Activated CD4-positive, alpha-beta T cell treated with anti-CD3 and anti-CD28 coated beads for 1 hour (primary cell): ENCODE measurements around the gene ABCB1.

Experiments used
- DNase-seq: peaks from one replicate; pipeline ENCODE4 v3.0.0-alpha.2; 2020

Gene ABCB1

GRCh38 chr7:87600130-87601124, at the start of gene ABCB1:
Gene ABCB1, minus strand, starts transcription at chr7:87600884. Its CDS starts 700 bp downstream, at chr7:87600184.
- peak; percentile 17 for DNase-seq

DNA sequence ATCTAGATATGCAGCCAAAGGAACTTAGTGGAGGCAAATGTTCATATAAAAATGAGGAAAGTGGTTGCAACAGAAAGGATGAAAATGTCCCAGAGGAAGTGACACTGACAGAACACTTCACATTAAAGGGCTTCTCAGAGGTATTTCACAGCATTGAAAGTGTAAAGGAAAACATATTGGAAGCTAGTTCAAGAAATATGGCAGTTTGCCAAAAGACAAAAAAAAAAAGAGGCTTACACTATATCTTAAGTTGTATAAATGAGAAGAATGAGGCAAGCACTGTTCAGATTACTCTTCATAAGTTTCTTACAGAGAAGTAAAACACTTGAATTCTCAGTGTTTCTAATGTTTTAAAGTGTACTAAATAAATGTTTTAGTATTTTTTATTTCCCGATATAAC, 47.6 kb upstream of the ABCB1 start:
- DNase-seq = no peak

GRCh38 chr7:87645446-87645845, 44.8 kb upstream of the ABCB1 start:
- DNase-seq = no peak

DNA sequence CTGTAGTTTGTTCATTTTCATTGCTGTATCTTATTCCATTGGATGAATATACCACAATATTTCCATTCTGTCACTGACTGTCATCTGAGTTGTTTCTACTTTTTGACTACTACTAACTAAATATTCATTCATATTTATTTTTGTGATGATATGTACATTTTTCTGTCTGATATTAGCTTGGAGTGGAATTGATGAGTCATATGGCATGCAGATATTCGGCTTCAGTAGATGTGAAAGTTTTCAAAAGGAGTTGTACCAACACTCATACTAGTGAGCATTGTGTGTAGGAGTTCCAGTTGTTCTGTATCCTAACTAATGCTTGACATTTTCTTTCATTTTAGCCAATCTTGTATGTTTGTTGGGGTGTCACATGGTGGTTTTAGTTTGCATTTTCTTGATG, 35.2 kb upstream of the ABCB1 start:
- DNase-seq = no peak

DNA sequence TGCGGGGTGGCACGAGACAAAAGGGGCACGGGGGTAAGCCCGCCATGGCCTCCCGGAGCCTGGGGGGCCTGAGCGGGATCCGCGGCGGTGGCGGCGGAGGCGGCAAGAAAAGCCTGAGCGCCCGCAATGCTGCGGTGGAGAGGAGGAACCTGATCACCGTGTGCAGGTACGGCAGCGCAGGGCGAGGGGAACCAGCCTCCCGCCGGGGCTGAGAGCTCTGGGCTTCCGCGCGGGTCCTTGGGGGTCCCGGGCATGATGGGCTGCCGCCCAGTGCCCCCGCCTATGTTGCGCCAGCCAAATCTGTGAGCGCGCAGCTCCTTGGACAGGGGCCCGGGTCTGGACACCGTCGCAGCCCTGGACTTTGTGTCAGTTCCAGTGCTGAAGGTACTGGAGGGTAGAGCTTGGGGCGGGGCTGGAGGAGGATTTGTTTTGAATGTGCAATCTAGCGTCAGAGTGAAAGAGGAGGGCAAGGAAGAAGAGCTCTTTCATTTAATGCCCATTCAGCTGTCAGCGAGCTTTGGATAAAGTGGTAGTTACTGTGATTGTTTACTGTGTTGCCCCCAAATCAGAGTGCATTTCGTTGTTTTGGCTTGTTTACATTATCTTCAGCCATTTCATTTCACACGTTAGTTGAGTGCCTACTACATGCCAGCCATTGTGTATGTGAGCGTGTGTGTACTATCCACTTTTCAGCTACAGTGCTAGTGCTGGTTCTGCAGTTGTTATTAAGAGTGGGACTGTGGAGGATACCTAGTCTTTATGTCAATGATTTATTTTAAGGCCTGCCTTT, 28.3 kb upstream of the ABCB1 start:
- DNase-seq = no peak

DNA sequence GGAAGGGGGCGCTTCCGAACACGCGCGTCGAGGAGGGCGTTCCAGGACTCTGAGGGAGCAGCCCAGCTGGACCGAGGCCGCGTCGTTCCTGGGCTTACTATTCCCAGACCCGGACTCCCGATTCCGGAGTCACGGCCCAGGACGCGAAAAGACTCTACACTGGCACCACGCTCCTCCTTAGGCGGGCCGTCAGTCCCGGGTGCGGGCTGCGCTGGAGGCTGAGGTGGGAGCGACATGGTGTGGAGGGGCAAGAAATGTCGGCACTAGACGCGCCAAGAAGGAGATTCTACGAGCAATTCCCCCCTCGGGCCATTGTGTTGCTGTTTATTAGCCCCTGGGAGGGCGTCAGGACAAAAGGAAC, 26.9 kb upstream of the ABCB1 start:
- DNase-seq = no peak

DNA sequence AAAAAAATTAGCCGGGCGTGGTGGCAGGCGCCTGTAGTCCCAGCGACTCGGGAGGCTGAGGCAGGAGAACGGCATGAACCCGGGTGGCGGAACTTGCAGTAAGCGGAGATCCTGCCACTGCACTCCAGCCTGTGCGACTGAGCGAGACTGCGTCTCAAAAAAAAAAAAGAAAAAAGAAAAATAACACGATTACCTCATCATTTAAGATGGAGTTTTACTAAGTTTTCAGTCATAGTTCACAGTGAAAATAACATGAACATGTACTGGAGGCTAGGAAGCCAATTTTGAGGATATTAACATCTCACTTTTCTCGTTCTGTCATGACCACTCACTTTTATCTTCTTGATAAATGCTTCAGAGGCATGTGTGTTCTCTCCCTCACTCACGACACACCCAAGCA, 24.4 kb upstream of the ABCB1 start:
- DNase-seq = no peak

- no peak for DNase-seq
Observed at GRCh38 chr7:87624628-87625027, 23.9 kb upstream of the ABCB1 start.

- DNase-seq = no peak
Observed at GRCh38 chr7:87615197-87615596, 14.5 kb upstream of the ABCB1 start.

DNA sequence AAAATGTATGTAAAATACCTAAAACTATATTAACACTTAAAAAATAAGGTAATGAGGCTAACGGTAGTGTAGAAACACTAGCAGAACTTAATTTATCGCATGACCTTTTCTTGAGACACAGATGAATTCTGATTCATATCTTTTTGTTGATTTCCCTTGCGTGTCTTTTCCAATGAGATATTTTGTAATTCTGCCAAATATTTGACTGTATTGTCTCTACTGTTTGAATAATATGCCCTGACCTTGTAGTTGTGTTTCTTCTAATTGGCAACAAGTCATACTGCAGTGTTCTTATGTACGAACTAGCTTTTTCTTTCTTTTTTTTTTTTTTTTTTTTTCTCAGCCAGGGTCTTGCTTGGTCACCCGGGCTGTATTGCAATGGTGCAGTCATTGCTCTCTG, 9.2 kb upstream of the ABCB1 start:
- DNase-seq = no peak

DNA sequence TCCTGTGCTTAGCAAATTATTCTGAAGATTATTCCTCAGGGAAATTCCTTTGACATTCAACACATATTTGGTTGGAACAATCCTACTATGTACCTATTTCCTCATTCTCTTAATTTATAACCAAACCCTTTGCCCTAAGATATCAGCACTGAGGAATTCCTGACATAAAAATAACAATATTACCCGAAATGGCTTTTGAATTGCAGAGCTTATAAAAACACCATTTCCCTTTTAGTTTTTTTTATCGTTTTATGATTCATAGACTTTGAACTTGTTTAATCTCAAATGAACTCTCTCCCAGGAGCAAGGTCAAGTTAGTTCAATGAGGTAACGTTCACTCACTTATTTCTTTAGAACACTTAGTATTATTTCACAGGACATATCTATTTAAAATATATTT, 7.7 kb upstream of the ABCB1 start:
- DNase-seq = no peak

GRCh38 chr7:87604264-87604663, 3.6 kb upstream of the ABCB1 start:
- DNase-seq = no peak

- no peak for DNase-seq
Observed at GRCh38 chr7:87599336-87599735, 1.3 kb downstream of the ABCB1 start.

GRCh38 chr7:87598234-87599009, 2.3 kb downstream of the ABCB1 start:
- no peak for DNase-seq

GRCh38 chr7:87596696-87597095, 4.0 kb downstream of the ABCB1 start:
- DNase-seq = no peak

DNA sequence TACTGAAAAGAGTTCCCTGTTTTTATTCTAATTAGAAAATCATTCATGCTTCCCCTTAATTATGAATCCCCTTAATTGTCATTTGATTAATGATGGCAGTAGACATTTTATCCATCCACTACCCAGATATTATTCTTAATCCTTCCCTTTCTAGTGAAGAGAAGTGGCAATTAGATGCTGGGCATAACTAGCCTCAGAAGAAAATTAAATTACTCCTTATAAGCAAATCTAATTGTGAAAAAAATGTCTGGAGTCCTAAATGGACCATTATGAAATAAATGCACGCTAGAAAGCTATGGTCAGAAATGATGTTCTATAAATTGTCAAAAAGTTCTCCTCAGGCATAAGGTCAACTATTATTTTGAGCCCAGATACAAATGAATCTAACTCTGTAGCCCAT, 4.5 kb downstream of the ABCB1 start:
- DNase-seq = no peak

DNA sequence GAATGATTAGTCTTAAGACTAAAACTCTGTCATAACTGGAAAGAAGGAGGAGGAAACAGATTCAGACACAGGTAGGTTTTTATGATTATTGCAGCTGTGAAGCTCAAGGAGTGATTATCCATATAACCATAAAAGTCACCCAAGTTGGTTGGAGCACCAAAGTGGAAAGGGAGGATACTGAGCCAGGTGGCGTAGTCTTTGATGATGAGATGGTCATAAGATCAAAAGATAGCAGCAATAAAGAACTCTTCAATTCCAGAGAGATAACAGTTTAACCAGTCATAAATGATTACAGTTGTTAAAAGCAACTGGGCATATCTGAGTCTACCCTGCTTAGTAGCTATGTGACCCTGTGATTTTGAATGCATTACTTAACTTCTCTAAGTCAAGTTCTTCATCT, 8.4 kb downstream of the ABCB1 start:
- no peak for DNase-seq

DNA sequence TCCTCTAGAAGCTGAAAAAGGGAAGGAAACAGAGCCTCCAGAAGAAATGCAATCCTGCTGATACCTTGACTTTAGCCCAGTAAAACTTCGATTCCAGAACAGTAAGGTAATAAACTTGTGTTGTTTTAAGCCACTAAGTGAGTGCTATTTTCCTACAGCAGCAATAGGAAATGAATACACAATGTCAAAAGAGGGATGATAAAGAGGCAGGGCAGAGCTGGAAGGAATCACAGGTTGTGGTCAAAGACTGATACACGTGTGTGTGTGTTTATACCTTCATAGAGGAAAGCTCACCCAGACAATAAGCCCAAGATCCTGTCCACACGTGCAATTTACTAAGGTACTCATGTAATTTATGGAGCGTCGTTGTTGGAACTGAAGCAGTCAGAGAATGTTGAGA, 9.5 kb downstream of the ABCB1 start:
- DNase-seq = no peak

- no peak for DNase-seq
Observed at GRCh38 chr7:87590578-87590977, 10.1 kb downstream of the ABCB1 start.

DNA sequence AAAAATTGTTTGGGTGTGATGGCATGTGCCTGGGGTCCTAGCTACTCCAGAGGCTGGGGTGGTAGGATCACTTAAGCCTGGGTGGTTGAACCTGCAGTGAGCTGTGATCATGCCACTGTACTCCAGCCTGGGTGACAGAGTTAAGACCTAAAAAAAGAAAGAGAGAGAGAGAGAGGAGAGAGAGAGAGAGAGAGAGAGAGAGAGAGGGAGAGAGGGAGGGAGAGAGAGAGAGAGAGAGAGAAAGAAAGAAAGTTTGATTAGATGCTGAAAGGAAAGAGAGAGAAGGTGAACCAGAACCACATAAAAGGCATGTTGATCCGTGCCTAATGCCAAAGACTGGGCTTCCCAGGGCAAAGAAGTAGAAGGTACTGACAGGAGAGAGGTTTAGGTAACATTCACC, 11.1 kb downstream of the ABCB1 start:
- no peak for DNase-seq

DNA sequence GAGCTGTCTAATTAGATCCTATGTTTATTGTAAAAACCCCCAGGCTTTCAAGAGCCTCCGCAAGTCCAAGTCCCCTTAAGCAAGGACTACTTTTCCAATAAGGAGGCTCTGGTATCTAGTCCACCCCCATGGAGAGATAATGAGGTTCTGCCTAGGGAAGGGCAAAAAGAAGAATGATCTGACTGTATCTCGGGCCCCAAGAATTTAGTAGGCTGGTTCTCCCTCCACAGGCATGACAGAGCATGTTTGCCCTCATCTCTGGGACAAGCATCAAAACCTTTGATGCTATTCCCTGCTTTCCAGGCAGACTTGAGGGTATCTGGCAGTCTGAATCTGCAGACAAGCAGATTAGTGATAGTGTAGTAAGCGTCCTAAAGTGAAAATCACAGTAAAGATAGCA, 19.0 kb downstream of the ABCB1 start:
- DNase-seq = no peak

DNA sequence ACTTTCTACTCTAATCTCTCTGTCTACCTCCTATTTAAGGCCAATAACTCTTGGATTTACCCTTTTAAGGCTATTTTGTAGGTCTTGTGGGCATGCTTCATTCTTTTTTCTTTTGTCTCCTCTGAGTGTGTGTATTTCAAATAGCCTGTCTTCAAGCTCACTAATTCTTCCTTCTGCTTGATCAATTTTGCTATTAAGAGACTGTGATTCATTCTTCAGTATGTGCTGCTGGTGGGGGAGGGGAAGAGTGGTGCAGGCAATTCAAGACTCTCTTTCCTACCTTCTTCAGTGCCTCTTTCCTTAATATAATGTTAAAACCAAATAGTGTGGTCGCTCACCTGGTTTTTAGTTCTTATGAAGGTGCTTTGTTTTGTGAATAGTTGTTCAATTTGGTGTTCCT, 20.0 kb downstream of the ABCB1 start:
- DNase-seq = no peak

- DNase-seq = no peak
Observed at GRCh38 chr7:87575521-87575920, 25.2 kb downstream of the ABCB1 start.
